ENCODE measurements around the gene OR4K13. TPM values are rescaled to one million over a fixed set of nuclear protein-coding genes. Genes with fewer than 3 reads are reported as not detected.

Gene OR4K13
- not detected for total RNA-seq

DNA sequence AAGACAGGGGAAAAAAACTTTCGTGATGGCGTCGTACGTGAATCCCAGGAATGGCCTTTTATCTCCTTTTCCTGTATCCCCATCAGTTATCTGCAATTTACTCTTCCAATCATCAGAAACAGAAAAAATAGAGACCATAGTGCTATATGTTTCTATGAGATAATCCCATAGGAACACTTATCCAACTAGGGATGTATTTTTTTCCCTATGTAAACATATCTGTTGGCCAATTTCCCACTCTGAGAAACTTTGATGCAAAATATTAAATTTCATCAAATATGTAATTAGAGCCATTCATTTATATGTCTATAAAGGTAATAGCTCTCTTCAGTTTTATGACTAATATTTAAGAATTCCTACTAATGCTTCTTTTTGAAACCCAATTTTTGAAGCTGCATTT, at the start of gene OR4K13:
Gene OR4K13, minus strand, starts transcription at position 101 of the 400 bp plus-strand sequence. CDS start 1,280 bp downstream, outside the sequence.
- POLR2A ChIA-PET: no interaction called here

DNA sequence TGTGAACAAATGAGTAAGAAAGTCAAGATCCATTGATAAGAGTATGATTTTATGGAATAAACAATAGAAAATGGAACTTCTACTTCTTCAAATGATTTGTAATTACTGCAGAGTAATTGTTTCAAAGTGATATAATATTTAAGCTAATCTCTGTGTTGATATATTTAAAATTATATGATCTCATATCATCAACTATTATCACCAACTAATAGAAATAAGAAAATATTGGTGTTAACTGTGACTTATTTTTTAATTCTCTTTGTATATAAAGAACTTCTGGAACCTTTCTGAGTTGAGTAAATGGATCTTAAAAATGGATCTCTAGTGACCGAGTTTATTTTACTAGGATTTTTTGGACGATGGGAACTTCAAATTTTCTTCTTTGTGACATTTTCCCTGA, 23.9 kb upstream of the OR4K13 start, which contains the start of gene OR4L1:
Gene OR4L1, plus strand, starts transcription at position 301 of the 400 bp plus-strand sequence. Its CDS starts 0 bp downstream, at position 301.
- ChIA-PET CTCF (no interaction called here), POLR2A (no interaction called here)

More for the DNA sequence above, at the start of gene OR4K13:
- CTCF ChIA-PET: no interaction called here

GRCh38 chr14:20048202-20048601, 12.4 kb upstream of the OR4K13 start:
- CTCF ChIA-PET: no interaction called here
- POLR2A ChIA-PET: no interaction called here

DNA sequence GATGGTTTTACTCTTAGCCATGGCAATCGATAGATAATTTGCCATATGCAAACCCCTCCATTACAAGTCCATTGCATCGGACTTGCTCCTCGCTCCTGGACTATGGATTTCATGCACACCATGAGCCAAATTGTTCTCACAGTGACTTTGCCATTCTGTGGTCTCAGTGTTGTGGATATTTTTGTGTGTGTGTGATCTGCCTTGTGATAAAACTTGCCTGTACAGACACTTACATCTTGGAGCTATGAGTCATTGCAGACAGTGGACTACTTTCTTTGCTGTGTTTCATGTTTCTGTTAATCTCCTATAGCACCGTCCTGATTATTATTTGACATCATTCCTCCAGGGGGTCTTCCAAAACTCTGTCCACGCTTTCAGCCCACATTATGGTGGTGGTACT, 8.4 kb upstream of the OR4K13 start:
- CTCF ChIA-PET: no interaction called here

GRCh38 chr14:20035449-20035848, 389 bp downstream of the OR4K13 start:
- ChIA-PET POLR2A (no interaction called here), CTCF (no interaction called here)

More for the DNA sequence above, 8.4 kb upstream of the OR4K13 start:
- POLR2A ChIA-PET: no interaction called here

GRCh38 chr14:20031058-20031457, 4.8 kb downstream of the OR4K13 start:
- ChIA-PET POLR2A (no interaction called here), CTCF (no interaction called here)

GRCh38 chr14:20019257-20019865, 16.5 kb downstream of the OR4K13 start, which contains the start of gene OR4K14:
Gene OR4K14, minus strand, starts transcription at chr14:20019307. Its CDS starts 4,114 bp downstream, at chr14:20015193.
- POLR2A ChIA-PET: no interaction called here
- CTCF ChIA-PET: no interaction called here

DNA sequence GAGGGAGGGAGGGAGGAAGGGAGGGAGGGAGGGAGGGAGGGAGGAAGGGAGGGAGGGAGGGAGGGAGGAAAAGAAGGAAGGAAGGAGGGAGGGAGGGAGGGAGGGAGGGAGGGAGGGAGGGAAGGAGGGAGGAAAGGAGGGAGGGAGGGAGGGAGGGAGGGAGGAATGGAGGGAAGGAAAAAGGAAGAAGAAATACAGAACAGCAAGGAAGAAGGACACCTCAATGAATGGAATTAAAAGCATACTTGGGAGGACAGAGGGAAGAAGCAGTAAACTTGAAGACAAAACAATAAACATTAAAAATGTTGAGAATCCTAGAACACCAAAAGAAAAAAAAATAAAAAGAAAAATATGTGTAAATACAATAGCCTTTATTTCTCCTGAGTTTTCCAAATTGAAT, 27.7 kb downstream of the OR4K13 start:
- CTCF ChIA-PET: no interaction called here
- POLR2A ChIA-PET: no interaction called here

DNA sequence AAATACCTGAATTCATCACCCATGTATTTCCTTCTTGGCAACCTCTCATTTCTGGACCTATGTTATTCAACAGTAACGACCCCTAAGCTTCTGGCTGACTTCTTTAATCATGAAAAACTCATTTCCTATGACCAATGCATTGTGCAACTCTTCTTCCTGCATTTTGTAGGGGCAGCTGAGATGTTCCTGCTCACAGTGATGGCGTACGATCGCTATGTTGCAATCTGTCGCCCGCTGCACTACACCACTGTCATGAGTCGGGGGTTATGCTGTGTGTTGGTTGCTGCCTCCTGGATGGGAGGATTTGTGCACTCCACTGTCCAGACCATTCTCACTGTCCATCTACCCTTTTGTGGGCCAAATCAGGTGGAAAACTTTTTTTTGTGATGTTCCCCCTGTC, 33.5 kb downstream of the OR4K13 start:
- POLR2A ChIA-PET: no interaction called here
- CTCF ChIA-PET: no interaction called here

DNA sequence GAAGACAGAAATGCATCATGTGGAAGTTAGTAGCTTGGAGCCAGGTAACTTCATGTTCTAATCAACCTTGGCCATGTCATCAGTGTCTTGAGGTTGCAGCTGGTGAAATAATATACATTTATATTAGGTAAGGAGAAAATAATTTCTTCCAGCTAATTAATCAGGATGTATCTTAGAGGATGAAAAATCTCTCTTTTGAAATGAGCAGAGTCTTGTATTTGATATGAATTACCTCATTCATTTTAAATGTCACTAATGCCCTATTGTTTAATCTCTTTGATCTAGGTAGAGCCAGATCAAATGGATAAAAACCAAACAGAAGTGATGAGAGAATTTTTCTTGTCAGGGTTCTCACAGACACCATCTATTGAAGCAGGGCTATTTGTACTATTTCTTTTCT, 34.0 kb downstream of the OR4K13 start, which contains the start of gene OR4Q2:
Gene OR4Q2, plus strand, starts transcription at position 301 of the 400 bp plus-strand sequence.
- CTCF ChIA-PET: no interaction called here
- POLR2A ChIA-PET: no interaction called here

- ChIA-PET CTCF (no interaction called here), POLR2A (no interaction called here)
Measured at GRCh38 chr14:19993438-19993837, 42.4 kb downstream of the OR4K13 start.

Other genes starting within 250 kb of the OR4K13 start
- not detected for gene OR4N2, start 232.3 kb downstream of the OR4K13 start, total RNA-seq
- not detected for gene OR4K2, start 160.9 kb downstream of the OR4K13 start, total RNA-seq
- not detected for gene OR4K5, start 115.4 kb downstream of the OR4K13 start, total RNA-seq
- not detected for gene OR4K1, start 105.1 kb downstream of the OR4K13 start, total RNA-seq
- not detected for gene OR4K15, start 60.4 kb downstream of the OR4K13 start, total RNA-seq
- not detected for gene OR4Q2, start 33.9 kb downstream of the OR4K13 start, total RNA-seq
- not detected for gene OR4K14, start 16.7 kb downstream of the OR4K13 start, total RNA-seq
- not detected for gene OR4L1, start 24.0 kb upstream of the OR4K13 start, total RNA-seq
- not detected for gene OR4K17, start 74.7 kb upstream of the OR4K13 start, total RNA-seq
- gene OR4N5, start 102.8 kb upstream of the OR4K13 start, total RNA-seq: not detected
- not detected for gene OR11G2, start 154.9 kb upstream of the OR4K13 start, total RNA-seq
- not detected for gene OR11H6, start 187.7 kb upstream of the OR4K13 start, total RNA-seq
- not detected for gene OR11H7, start 192.9 kb upstream of the OR4K13 start, total RNA-seq
- not detected for gene OR11H4, start 203.2 kb upstream of the OR4K13 start, total RNA-seq

Measured in activated CD8-positive, alpha-beta memory T cell treated with anti-CD3 and anti-CD28 coated beads for 36 hours (primary cell).